Measurements from ENCODE around the gene SUMF1.

The SUMF1 gene

DNA sequence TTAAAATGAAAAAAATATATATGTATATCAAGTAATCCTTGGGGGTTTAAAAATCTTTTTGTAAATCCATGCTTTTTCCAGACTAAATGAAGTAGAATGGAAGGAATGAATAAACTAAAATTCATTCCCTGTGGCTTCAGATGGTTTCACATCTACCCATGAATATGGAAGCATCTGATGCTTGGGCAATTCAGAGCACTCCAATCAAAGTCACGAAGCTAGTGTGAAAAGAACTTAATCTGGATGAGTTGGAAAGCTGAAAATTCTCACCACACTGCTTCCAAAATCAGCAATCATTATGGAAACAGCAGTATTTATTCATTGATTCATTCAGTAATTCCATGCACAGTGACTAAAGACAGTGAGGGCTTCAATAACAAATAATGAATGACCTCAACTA is 55.2 kb downstream of the SUMF1 start:
- DNase-seq: no peak

DNA sequence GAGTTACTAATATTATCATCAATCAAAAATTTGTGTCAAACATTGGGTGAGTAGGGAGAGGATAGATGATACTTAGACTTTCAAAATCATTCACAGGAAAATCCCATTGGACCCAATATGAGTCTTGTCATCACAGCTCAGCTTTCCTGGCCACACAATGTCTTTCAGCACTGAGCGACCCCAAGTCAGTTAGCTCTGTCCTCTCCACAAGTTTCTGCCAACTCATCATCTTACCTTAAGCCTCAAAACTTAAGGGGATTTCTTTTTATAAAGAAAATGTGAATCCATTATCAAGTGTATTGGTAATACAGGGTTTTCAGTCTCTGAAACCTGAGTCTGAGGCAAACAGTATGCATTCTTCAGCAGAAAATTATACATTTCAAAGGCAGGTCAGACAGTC is 55.8 kb downstream of the SUMF1 start:
- DNase-seq: no peak

- DNase-seq: no peak
Observed at GRCh38 chr3:4410606-4411005, 56.5 kb downstream of the SUMF1 start.

DNA sequence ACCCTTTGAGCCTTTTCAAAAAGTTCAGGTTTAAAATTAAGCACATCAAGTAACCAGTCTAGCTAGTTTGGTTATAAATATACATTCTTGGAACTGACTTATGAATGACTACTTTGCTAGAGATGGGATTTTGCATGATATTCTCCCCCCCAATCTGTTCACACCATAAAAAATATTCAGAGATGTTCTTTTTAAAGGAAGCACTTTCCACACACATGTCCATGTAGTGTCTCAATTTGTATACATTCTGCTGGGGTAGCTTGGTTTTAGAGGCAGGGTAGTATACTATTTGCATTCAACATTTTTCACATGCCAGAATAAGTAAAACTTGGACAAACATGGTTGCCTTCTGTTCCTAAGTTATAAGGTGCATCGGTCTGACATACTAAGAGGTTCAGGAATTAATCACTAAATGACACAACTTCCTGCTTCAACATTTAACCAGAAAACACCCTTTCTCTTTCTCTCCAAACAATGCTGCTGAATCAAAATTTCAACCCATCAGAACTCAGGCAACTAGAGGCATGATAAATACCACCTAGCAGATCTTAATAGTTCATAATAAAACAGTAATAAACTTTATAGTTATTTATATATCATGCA is 57.0 kb downstream of the SUMF1 start:
- DNase-seq: no peak

DNA sequence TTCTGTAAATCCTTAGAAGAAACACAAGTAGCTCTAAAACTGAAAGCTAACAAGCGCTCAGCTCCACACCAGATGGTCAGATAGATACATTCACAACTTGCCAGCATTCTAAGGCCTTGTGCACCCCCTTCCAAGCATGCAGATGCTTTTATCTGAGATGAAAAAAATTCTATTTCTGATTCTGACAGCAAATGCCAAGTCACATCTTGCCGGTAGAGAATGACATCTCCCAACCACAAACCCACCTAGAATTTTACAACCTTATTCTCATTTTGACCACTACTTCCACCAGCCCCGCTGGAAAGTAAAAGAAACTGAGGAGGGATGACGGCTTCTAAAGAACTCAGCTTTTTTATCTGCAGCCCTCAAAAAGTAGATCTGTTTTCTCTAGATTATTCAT is 57.7 kb downstream of the SUMF1 start:
- no peak for DNase-seq

GRCh38 chr3:4408958-4409357 is 58.1 kb downstream of the SUMF1 start:
- no peak for DNase-seq

GRCh38 chr3:4407941-4408340 is 59.1 kb downstream of the SUMF1 start:
- DNase-seq: no peak

DNA sequence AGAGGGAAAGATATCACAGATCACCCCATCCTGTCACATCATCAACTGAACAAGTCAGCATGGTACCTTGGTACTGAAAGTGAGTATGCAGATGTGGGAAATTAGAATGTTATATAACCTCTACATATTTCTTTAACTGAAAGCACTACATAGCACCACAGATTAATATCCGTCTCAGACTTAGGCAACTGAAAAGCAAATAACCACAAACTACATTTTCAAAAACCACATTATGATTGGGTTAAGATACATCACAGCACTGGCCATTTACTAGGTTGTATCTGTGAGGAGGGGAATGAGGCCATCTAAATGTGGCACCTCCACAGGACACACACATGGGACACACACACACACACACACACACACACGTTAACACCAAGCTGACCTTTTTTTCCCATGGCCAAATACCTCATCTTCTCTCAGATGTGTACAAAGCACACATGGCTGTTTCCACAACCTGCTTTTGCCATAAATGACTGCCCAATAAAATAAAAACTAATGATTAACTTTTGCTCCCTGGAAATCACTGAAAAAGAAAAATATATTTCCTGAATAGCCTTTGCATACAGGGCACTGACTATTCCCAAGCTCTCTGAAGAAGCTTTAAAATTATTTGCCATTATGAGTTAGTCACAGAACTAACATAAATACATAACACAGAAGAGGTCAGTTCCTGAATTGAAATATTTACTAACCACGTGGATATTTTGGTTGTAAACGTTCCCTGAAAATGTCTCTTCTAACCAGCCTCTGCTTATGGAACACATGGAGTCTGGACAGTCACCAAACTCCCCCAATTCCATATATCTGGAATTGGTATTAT is 60.1 kb downstream of the SUMF1 start:
- DNase-seq: no peak

DNA sequence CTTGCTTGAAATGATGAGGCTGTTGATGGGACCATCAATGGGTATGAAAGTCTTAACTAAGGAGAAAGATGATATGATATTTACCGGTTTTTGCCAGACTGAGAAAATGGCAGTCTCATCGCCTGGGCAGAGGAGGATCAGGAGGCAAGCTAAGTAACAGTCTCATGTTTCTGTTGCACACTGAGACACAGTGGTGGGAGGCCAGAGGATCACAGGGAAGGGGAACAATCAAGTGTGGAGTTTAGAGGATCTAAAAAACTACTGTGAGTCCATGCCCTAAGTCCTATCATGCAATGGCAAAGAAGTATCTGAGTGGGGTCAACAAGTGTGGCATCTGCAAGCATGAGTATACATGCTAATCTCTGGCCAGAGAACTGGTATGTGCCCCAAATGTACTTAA is 62.2 kb downstream of the SUMF1 start:
- DNase-seq: peak; percentile 31 to 65

DNA sequence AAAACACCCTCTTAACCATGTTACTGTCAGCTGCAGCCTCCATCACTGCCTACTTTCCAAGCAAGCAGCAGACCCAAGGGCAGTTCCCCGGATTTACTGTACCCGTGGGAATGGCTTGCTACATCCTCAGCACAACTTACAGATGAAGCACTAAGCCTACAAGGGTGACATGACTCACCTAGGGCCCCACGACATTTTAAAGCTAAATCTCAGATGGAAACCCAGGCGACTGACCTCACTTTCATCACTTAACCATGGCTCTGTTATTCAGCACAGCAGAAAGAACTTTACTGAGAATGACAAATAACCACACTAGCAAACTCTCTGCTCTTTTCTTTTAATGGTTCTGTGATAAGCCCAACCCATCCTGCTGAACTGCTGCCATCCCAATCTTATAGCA is 65.6 kb downstream of the SUMF1 start:
- DNase-seq: no peak

- DNase-seq: no peak
Observed at GRCh38 chr3:4399476-4399875, 67.6 kb downstream of the SUMF1 start.

GRCh38 chr3:4398941-4399245 is 68.2 kb downstream of the SUMF1 start:
- peak; percentile 10 to 29 for DNase-seq

GRCh38 chr3:4398120-4398940 is 68.7 kb downstream of the SUMF1 start:
- peak in 1 of 2 donors; percentile 41 for DNase-seq

GRCh38 chr3:4397466-4397865 is 69.6 kb downstream of the SUMF1 start:
- DNase-seq: no peak

GRCh38 chr3:4396542-4396941 is 70.5 kb downstream of the SUMF1 start:
- no peak for DNase-seq

DNA sequence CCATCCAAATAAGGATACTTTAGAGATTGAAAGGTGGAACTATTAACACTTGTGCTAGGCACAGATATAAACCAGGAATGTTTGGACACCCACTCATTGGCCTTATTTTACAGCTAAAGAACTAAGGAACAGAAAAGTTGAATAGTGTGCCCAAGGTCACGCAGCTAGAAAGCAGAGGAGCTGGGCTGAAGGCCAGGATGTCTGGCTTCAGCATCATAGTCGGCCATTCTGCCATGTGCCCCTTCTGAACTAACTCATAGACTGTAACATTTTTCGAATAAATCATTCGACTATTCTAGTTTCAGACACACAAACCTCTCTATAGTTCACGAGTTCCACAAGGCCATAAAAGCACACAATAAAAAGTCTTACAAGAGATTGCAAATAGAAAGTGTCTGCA is 71.1 kb downstream of the SUMF1 start:
- DNase-seq: no peak

GRCh38 chr3:4395448-4395847 is 71.6 kb downstream of the SUMF1 start:
- DNase-seq: no peak

DNA sequence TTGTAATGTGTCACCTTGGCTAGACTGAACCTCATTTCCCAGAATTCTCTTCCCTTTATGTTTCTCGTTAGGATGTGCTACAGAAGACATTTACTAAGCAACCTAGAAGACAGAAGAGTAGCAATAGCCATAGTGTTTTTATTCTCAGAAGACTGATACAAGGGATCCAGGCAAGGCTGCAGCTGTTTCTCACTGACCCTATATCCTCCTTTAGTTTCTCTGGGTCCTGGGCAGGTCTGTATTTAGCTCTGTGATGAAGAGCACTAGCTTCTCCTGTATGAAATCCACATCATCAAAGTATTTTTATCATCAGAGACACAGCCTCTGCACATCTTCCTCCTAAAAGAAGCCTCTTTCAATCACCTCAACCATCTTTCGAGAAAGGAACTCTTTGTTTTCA is 72.5 kb downstream of the SUMF1 start:
- DNase-seq: no peak

GRCh38 chr3:4394048-4394447 is 73.0 kb downstream of the SUMF1 start:
- DNase-seq: peak; percentile 45 to 71

DNA sequence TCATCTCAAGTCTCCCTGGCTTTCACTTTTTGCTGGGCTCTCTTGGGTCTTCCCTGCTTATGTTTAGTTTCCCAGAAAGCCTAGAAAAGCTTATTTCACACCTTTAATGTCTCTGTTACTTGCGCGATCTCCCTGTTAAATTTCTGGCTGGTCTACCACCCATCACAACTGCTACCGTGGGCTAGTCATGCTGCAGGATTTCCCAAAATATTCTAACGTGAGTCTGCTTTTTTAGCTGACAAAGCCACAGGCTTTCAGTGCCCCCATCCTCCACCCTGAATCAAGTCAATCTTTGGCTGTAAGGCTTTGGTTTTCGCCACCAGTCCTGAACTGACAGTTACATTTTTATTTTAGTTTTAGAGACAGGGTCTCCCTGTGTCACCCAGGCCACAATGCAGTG is 74.1 kb downstream of the SUMF1 start:
- no peak for DNase-seq

- DNase-seq: no peak
Observed at GRCh38 chr3:4387210-4388204, 79.6 kb downstream of the SUMF1 start.

GRCh38 chr3:4385201-4385600 is 81.9 kb downstream of the SUMF1 start:
- DNase-seq: no peak

- no peak for DNase-seq
Observed at GRCh38 chr3:4380013-4380412, 87.1 kb downstream of the SUMF1 start.

All from inflammatory macrophage (primary cell).